Stimulated activated CD8-positive, alpha-beta memory T cell treated with anti-CD3 and anti-CD28 coated beads, Interleukin-7, amount 100 ng/mL, for 4 hours (primary cell): Measurements from ENCODE around the gene PRKAG1.
A peak's percentile ranks its signal among the peaks of the same experiment; 100 is the strongest.

Source experiments
- DNase-seq, 2 donors: peaks; one replicate each; pipeline ENCODE4 v3.0.0-alpha.2; 2020; ENCODE audit warnings: low read depth in 2 of 2

The PRKAG1 gene

DNA sequence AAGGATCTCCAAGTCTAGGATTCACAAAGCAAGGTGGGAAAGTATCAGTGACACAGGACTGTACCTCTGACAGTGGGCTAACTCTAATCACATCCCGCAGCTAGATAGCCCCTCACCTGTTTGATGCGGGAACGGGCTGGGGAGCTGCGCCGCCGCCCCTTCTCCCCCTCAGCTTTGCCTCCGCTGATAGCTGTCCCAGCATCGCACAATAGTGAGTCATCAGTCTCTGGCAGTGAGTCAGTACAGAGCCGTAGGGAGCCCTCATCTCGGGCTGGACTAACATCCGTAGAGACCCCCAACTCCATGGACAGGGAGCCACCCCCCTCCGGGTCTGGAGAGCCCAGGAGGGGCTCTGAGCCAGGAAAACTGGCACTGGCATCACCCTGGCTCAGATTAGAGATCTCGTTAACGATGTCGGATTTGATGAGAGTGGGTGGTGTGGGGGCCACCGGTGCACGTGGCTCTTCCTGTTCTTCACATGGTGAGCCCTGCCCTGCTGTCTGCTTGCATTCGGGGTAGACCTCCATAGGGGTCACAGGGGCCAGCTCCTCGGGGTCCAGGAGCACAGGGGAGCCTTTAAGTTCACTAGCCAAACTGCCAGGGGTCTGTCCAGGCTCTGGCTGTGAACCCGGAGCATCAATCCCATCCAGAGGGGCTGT lies 31.1 kb upstream of the PRKAG1 start:
- no peak for DNase-seq

DNA sequence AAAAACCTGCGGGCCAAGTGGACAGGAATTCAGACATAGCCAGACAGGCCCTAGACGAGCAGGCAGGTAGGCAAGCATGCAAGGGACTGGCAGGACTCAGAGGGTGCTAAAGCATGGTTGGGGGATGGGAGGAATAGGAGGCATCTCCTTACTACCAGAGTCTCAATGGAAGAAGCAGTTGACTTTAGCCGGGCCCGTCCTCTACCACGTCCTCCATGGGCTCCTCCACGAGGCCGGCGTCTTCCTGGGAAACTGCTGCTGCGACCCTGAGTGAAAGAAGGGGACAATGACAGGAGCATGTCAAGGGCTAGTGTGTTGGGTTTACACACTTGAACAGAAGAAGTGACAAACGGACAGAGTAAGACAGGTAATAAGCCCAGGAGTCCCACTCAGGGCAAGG lies 30.4 kb upstream of the PRKAG1 start:
- no peak for DNase-seq

DNA sequence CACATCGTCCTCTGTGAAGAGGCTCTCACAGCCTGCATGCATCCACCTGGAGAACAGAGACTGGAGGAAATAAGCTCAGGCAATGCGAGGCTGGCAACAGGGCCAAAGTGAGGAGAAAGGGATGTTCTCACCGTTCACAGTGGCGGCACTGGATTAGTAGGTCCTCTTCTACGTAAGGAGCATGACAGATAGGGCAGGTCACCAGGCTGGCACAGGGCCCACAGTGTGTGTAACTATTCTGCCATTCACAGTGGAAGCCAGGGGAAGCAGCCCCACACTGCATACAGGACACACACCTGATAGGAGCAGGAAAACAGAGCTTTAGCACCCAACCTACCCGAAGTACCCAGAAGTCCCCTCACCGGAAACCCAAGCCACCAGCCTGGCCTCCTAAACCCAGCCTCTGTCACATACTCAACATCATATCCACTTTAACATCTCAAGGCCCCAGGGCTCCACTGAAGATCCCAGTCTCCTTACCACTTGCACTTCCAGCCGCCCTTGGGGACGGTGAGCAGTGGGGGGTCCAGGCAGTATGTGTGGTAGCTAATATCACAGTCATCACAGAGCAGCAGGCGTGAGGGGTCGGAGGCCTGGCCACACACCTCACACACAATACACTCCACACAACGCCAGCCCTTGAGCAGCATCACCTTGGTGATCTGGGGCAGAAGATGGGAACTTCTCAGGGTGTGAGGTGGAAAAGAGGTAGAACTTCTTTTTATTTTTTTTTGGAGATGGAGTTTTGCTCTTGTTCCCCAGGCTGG lies 27.7 kb upstream of the PRKAG1 start:
- no peak for DNase-seq

DNA sequence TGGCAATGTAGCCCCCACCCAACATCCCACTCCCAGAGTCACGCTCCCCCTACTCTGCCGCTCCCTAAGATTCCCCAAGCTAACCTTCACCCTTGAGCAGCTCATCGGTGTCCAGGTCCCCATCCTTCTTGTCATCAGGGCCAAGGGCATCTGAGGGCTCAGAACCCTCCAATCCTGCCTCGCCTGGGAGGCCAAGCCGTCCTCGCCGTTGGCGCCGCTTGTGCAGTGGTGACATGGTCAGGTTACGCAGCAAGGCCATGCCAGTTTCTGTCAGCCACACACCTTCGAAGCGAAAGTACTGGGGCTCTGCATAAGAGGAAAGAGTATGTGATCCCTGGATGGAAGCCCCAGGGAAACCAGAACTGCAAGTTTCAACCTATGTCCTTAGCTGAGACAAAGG lies 26.1 kb upstream of the PRKAG1 start:
- DNase-seq = no peak

- DNase-seq = peak; percentile 56 to 61
Measured at GRCh38 chr12:49043856-49044258, 25.3 kb upstream of the PRKAG1 start.

- DNase-seq = no peak
Measured at GRCh38 chr12:49043241-49043640, 24.7 kb upstream of the PRKAG1 start.

- DNase-seq = no peak
Measured at GRCh38 chr12:49041881-49042484, 23.4 kb upstream of the PRKAG1 start.

GRCh38 chr12:49041036-49041880 lies 22.7 kb upstream of the PRKAG1 start:
- DNase-seq = no peak

DNA sequence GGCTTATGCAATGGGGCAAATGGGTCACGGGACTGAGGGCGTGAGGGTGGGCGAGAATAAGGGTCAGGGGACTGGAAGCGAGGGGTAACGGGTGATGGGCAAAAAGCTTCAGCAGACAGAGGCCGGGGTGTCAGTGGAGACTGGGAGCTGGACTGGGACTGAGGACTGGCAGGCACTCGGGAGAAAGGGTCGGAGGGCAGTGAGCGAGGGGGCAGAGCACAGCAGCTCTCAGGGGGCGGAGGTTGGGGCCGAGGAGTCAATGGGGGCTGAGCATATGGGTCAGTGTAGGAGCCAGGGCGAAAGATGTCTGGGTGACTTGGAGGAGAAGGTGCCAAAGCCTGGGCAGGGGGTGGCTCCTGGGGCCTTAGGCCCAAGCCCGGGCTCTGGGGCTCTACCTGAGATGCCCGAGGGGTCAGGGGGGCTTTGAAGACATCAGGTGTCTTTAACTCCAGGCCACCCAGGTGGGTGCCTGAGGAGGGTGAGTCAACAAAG lies 21.8 kb upstream of the PRKAG1 start:
- DNase-seq = no peak

GRCh38 chr12:49039421-49040363 lies 21.1 kb upstream of the PRKAG1 start:
- no peak for DNase-seq

DNA sequence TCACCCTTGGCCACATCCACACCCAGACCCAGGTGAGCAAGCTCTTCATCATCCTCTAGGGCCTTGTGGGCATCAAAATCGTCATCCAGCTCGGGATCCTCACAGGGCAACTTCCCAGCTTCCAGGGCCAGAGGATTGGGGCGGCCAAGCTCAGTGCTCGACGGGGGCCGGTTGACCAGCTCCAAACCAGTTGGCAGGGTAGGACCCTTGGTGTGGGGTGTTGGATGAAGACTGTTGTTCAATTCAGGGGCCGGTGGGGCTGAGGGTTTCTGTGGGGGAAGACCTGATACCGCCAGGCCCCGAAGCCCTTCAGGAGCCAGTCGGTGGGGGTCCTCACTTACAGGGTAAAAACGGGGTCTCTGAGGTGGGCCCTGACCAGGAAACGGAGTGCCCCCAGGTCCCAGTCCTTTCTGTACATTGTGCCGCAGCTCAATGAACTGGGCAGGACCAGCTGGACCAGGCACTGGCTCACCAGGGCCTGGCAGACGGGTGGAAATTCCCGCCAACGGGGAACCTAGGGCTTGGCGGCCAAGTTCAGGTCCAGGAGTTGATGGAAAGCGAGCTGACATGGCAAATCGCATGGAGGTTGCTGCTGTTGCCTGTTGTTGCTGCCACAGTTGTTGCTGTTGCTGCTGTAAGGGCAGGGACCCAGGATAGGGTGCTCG lies 19.8 kb upstream of the PRKAG1 start:
- DNase-seq = no peak

DNA sequence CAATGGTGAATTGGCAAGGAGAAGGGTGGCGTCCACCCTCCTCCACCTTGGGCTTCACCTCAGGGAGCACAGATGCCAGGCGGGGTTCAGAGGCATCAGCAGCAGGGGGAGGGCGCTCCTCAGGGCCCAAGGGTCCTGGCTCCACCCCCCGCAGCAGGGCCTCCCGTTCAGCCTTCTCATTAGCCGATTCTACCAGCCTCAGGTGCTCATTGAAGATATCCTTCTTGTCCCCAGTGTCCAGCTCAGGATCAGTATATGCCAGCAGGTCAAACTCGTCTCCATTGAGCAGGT lies 19.3 kb upstream of the PRKAG1 start:
- no peak for DNase-seq

DNA sequence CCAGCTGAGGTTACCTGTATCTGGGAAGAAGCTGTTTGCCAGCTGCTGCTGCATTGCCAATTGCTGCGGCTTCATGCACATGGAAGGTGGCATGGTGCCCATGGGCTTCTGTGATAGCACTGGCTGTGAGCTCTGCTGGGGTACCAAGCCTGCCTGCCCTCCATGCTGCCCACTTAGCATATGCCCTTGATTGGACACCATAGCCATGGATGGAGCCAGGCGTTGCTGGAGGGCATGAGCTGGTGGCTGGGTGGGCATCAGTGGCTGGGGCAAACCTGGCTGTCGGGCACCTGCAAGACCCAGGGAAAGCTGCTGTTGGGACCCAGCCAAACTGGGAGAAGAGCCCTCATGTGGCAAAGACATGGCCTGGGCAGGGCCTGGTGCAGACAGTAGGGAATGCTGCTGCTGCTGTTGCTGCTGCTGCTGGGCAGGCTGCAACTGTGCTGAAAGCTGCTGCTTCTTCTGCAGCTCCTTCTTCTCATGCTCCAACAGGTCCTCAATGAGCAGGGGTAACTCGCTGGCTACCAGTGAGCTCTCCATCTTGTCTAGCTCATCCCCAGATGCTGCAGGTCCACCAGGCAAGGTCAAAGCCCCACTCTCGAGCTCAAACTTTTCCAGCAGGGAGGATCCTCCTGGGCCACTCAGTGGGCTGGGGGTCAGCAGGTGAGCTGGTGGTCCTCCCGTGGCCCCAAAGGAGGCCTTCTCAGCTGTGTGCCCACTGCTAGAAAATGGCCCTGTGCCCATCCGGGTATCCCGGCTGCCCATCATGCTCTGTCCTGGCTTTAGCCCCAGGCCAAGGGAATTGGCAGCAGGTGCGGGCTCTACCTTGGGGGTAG lies 18.8 kb upstream of the PRKAG1 start:
- no peak for DNase-seq

DNA sequence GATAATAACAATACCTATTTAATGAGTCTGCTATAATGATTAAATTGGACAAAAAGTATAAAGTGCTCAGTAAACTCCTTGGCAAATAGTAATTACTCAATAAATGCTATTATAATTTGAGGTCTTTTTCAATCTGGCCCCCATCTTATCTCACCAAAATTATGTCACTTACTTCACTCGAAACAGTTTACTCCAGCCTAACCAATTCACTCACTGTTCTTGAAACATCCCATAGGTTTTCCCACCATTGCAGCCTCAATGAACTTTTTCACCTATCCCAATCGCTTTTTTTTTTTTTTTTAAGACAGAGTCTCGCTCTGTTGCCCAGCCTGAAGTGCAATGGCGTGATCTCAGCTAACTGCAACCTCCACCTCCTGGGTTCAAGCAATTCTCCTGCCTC lies 17.5 kb upstream of the PRKAG1 start:
- DNase-seq = no peak

DNA sequence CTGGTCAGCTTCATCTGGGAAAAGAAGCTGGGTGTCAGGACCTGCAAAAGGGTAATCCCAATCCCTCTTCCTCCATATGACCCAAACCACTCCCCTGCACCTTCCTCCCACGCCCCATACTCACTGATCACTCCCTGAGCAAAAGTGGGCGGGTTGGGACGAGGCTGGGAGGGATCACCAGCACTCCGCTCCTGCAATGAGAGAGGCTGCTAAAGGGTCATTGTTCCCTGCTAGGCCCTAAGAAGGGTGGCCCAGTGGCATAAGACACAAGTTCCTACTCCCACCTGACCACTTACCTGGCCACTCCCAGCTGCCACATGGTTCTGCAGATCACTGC lies 15.7 kb upstream of the PRKAG1 start:
- no peak for DNase-seq

DNA sequence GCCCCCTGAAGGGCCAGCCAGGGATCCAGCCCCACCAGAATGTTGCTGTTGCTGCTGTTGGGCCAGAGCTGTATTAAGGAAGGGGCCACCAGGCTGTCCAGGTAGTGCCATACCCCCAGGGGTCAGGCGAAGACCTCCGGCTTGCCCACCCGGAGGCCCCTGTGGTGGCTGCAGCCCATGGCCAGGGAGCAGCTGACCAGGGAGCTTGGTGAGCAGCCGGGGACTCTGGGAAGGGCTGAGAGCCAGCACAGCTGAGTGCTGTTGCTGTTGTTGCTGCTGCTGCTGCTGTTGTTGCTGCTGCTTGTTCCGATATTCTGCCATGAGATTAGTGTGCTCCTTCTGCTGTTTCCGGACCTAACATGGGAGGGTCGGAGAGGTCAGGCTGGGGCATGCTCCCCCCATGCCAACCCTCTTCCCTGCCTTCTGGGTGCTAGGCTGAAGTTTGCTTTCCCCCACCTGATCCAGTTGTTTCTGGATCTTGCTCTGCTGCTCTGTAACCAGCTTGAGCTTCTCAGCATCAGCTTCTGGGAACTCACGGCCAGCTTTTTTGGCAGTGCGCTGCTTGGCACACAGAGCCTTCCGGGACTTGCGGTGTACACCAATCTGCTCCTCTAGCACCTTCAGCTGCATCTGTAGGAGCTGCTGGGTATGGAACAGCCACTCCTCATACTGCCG lies 15.2 kb upstream of the PRKAG1 start:
- no peak for DNase-seq

- no peak for DNase-seq
Measured at GRCh38 chr12:49032679-49033447, 14.3 kb upstream of the PRKAG1 start.

DNA sequence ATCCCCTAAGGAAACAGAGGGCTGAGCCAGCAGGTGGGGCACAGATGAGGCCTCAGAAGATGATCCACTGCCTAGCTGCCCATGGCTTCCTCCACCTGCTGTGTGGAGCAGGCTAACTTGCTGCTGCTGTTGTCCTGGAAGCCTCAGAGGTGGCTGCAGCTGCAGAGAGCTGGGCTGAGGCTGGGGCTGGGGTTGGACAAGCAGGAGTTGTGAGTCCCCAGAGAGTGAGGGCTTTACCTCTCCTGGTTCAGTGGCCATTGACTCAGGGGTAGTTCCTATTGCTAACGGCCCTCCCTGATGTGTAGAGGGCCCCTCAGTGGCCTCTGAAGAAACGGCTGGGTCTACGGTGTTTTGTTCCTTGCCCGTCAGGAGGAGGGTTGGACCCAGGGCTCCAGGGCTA lies 13.7 kb upstream of the PRKAG1 start:
- no peak for DNase-seq
